ENCODE data around the gene SHD. TPM values are rescaled to one million over a fixed set of nuclear protein-coding genes. Genes with fewer than 3 reads are reported as not detected.

Gene SHD
- total and polyA plus RNA-seq, 7 donors = 0.04 to 2.1 (median 0.52) TPM; not detected in 1

- no peak for ATAC-seq
Observed at GRCh38 chr19:4310247-4311121, 31.4 kb downstream of the SHD start.

GRCh38 chr19:4313847-4314490 is 34.9 kb downstream of the SHD start:
- ATAC-seq = no peak
- no peak overlapping the region for H3K4me3 ChIP-seq
- no peaks in the 10 kb centered on the region for H3K4me1 ChIP-seq
- TF ChIP-seq, protein P1, sequence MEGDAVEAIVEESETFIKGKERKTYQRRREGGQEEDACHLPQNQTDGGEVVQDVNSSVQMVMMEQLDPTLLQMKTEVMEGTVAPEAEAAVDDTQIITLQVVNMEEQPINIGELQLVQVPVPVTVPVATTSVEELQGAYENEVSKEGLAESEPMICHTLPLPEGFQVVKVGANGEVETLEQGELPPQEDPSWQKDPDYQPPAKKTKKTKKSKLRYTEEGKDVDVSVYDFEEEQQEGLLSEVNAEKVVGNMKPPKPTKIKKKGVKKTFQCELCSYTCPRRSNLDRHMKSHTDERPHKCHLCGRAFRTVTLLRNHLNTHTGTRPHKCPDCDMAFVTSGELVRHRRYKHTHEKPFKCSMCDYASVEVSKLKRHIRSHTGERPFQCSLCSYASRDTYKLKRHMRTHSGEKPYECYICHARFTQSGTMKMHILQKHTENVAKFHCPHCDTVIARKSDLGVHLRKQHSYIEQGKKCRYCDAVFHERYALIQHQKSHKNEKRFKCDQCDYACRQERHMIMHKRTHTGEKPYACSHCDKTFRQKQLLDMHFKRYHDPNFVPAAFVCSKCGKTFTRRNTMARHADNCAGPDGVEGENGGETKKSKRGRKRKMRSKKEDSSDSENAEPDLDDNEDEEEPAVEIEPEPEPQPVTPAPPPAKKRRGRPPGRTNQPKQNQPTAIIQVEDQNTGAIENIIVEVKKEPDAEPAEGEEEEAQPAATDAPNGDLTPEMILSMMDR (IDR thresholded peaks at IDR 0.05) = no peak
- 30 to 40% (median 33%) methylated on average over 12 of the region's 12 CpGs for WGBS, 3 donors
- no peak overlapping the region for H3K27ac ChIP-seq
- no peak for DNase-seq
- H3K9me3 ChIP-seq = no peaks in the 10 kb centered on the region
- H3K36me3 ChIP-seq (ENCODE audit: insufficient read depth in 1 of 2, low read depth in 1 of 2) = no peaks in the 10 kb centered on the region
- H3K27me3 ChIP-seq (ENCODE audit: insufficient read depth in 3 of 3, low read length in 2 of 3) = peaks cover 0 to 6% (median 0%) of the 10 kb centered on the region in 3 donors
- intact Hi-C loops (cut with DNase I) = no loop called here

More at GRCh38 chr19:4310247-4311121, 31.4 kb downstream of the SHD start:
- no peak overlapping the region for H3K4me3 ChIP-seq
- peaks cover 0 to 29% (median 2%) of the 10 kb centered on the region in 3 donors for H3K27me3 ChIP-seq (ENCODE audit: insufficient read depth in 3 of 3, low read length in 2 of 3)
- no peaks in the 10 kb centered on the region for H3K9me3 ChIP-seq
- no peaks in the 10 kb centered on the region for H3K4me1 ChIP-seq
- H3K36me3 ChIP-seq (ENCODE audit: insufficient read depth in 1 of 2, low read depth in 1 of 2) = no peaks in the 10 kb centered on the region
- intact Hi-C loops (cut with DNase I) = no loop called here
- TF ChIP-seq, protein P1 (IDR thresholded peaks at IDR 0.05) = no peak
- no peak for DNase-seq
- no peak overlapping the region for H3K27ac ChIP-seq
- 90 to 91% (median 91%) methylated on average over 22 of the region's 22 CpGs for WGBS, 3 donors

- DNase-seq (no peak), ATAC-seq (no peak)
- no peak overlapping the region for H3K27ac ChIP-seq
- H3K4me3 ChIP-seq = no peak overlapping the region
- TF ChIP-seq, protein P1 (IDR thresholded peaks at IDR 0.05) = no peak
- 86 to 92% (median 87%) methylated on average over 9 of the region's 9 CpGs for WGBS, 3 donors
- intact Hi-C loops (cut with DNase I) = no loop called here
- H3K4me1 ChIP-seq = no peaks in the 10 kb centered on the region
- H3K27me3 ChIP-seq (ENCODE audit: insufficient read depth in 3 of 3, low read length in 2 of 3) = no peaks in the 10 kb centered on the region
- H3K36me3 ChIP-seq (ENCODE audit: insufficient read depth in 1 of 2, low read depth in 1 of 2) = no peaks in the 10 kb centered on the region
- H3K9me3 ChIP-seq = no peaks in the 10 kb centered on the region
Observed at GRCh38 chr19:4316956-4317355, 37.9 kb downstream of the SHD start.

DNA sequence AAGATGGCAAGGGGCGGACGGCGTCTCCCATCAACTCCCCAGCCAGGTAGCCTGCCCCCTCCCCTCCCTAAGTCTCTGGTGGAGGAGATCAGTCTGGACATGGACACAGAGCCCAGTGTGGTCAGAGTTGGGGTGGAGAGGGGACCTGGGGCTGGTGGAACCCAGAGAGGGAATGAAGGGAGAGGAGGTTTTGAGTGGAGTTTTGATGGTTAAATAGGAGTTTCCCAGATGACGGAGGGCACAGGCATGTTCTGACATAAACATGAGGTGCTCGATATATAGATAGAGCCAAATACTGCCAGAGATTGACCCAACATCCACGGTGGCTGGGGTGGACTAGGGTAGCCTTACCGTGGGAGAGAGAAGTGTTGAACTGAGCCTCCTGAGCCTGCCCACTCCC is 39.4 kb downstream of the SHD start:
- 91 to 96% (median 96%) methylated on average over 7 of the region's 7 CpGs for WGBS, 3 donors

More for the DNA sequence above, 39.4 kb downstream of the SHD start:
- TF ChIP-seq, protein P1 (IDR thresholded peaks at IDR 0.05) = no peak
- Histone ChIP-seq H3K27me3 (ENCODE audit: insufficient read depth in 3 of 3, low read length in 2 of 3) (no peaks in the 10 kb centered on the region), H3K9me3 (no peaks in the 10 kb centered on the region), H3K4me1 (no peaks in the 10 kb centered on the region), H3K27ac (no peak overlapping the region), H3K36me3 (ENCODE audit: insufficient read depth in 1 of 2, low read depth in 1 of 2) (no peaks in the 10 kb centered on the region), H3K4me3 (no peak overlapping the region)
- DNase-seq = no peak
- no peak for ATAC-seq
- intact Hi-C loops (cut with DNase I) = no loop called here

Data from psoas muscle (tissue), 8 donors.